GM21528 (cell line): ENCODE results near the gene CCHCR1.
"Not testable (repeated sequence)": the region's sequence is repeated elsewhere in the genome, so short reads cannot be mapped to it uniquely, and the experiment has no call there.

ENCODE experiments used
- ATAC-seq: cut with Tn5 transposase; IDR thresholded peaks from one replicate; pipeline ENCODE4 v1.9.1; 2021; ENCODE audit warnings: mild to moderate bottlenecking, moderate library complexity; ENCODE audit not compliant: unreplicated experiment, low FRiP score

CCHCR1 gene

GRCh38 chr6:31157513-31158139 is at the start of gene CCHCR1:
TSS of gene CCHCR1 (minus strand) at chr6:31157802. CDS start at chr6:31157600, 202 bp downstream.
- no peak for ATAC-seq

GRCh38 chr6:31205638-31206037 is 48.0 kb upstream of the CCHCR1 start:
- no peak for ATAC-seq

- ATAC-seq: no peak
Measured at GRCh38 chr6:31204751-31205145, 47.1 kb upstream of the CCHCR1 start.

GRCh38 chr6:31203345-31203979 is 45.9 kb upstream of the CCHCR1 start:
- peak; percentile 51 for ATAC-seq

GRCh38 chr6:31202259-31203166 is 44.9 kb upstream of the CCHCR1 start:
- ATAC-seq: no peak

- not testable (repeated sequence) for ATAC-seq
Measured at GRCh38 chr6:31199105-31199452, 41.5 kb upstream of the CCHCR1 start.

GRCh38 chr6:31197559-31198305 is 40.1 kb upstream of the CCHCR1 start:
- ATAC-seq: peak; percentile 71

GRCh38 chr6:31196251-31197022 is 38.8 kb upstream of the CCHCR1 start:
- ATAC-seq: not testable (repeated sequence)

GRCh38 chr6:31195308-31195979 is 37.8 kb upstream of the CCHCR1 start:
- not testable (repeated sequence) for ATAC-seq

GRCh38 chr6:31194061-31194834 is 36.6 kb upstream of the CCHCR1 start:
- ATAC-seq: no peak

GRCh38 chr6:31193206-31193605 is 35.6 kb upstream of the CCHCR1 start:
- ATAC-seq: no peak

- ATAC-seq: not testable (repeated sequence)
Measured at GRCh38 chr6:31192431-31193105, 35.0 kb upstream of the CCHCR1 start.

GRCh38 chr6:31190488-31190887 is 32.9 kb upstream of the CCHCR1 start:
- no peak for ATAC-seq

GRCh38 chr6:31189223-31189622 is 31.6 kb upstream of the CCHCR1 start:
- not testable (repeated sequence) for ATAC-seq

GRCh38 chr6:31187780-31188194 is 30.2 kb upstream of the CCHCR1 start:
- ATAC-seq: no peak

GRCh38 chr6:31186052-31186734 is 28.6 kb upstream of the CCHCR1 start:
- ATAC-seq: no peak

- not testable (repeated sequence) for ATAC-seq
Measured at GRCh38 chr6:31185695-31186051, 28.1 kb upstream of the CCHCR1 start.
